ENCODE data around the gene MYO1D.

Gene MYO1D

DNA sequence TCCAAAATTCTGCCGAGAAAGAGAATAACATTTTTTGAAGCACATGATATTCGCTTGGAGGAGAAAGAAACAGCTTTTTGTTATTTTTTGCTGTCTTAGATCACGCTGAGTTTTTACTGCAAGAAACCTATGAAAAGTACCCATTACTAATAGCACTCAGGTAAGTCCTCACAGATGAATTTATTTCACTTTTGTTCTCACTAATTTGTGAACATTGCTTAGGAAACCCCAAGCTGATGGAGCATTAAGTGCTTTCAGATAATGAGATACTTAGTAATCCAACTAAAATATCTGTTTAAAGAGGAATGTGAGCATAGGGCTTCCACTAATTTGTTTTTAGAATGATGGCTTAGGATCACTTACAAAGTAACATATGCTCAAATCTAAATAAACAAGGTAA is 45.7 kb downstream of the MYO1D start:
- H2BK5ac ChIP-seq (ENCODE audit: low read length), result no peak overlapping the region
- no peak overlapping the region for H3K18ac ChIP-seq (ENCODE audit: low read length)
- H3K4me2 ChIP-seq (ENCODE audit: low read length), result no peak overlapping the region
- no peak overlapping the region for H3K27ac ChIP-seq (ENCODE audit: low read depth, low read length)
- peaks cover 6% of the 10 kb centered on the region for H3K79me1 ChIP-seq (ENCODE audit: low read length)
- DNase-seq, result no peak
- no peaks in the 10 kb centered on the region for H3K27me3 ChIP-seq (ENCODE audit: insufficient read depth, low read length, poor library complexity)
- no peak overlapping the region for H2AK5ac ChIP-seq (ENCODE audit: low read length)
- no CpG with 5 or more reads among the region's 3 CpGs for WGBS (ENCODE audit: extremely low coverage, insufficient coverage, low lambda C conversion rate)
- no peak overlapping the region for H2BK15ac ChIP-seq (replicated peaks; ENCODE audit: low read depth)
- H3K36me3 ChIP-seq (ENCODE audit: control insufficient read depth, insufficient read depth, low read length), result no peaks in the 10 kb centered on the region
- H3K4ac ChIP-seq (ENCODE audit: low read depth, low read length), result no peak overlapping the region
- no peak overlapping the region for H3K4me3 ChIP-seq (ENCODE audit: low read length)
- no peaks in the 10 kb centered on the region for H3K4me1 ChIP-seq (ENCODE audit: control insufficient read depth, low read depth, low read length)
- no peak overlapping the region for H4K5ac ChIP-seq (ENCODE audit: low read length)
- no peaks in the 10 kb centered on the region for H3K79me2 ChIP-seq (ENCODE audit: control insufficient read depth, insufficient read depth, low read length)
- H2BK120ac ChIP-seq (ENCODE audit: low read depth, low read length), result no peak overlapping the region
- no peak overlapping the region for H3K9ac ChIP-seq (ENCODE audit: low read length)
- H3K23ac ChIP-seq (ENCODE audit: low read length), result no peak overlapping the region
- no peak overlapping the region for H4K8ac ChIP-seq (ENCODE audit: low read depth, low read length)
- H3K56ac ChIP-seq (ENCODE audit: low read length), result no peak overlapping the region

GRCh38 chr17:32828822-32829221 is 48.1 kb downstream of the MYO1D start:
- peaks cover 4% of the 10 kb centered on the region for H3K79me1 ChIP-seq (ENCODE audit: low read length)
- H3K4me3 ChIP-seq (ENCODE audit: low read length), result no peak overlapping the region
- no peak overlapping the region for H3K27ac ChIP-seq (ENCODE audit: low read depth, low read length)
- no peaks in the 10 kb centered on the region for H3K36me3 ChIP-seq (ENCODE audit: control insufficient read depth, insufficient read depth, low read length)
- no peak overlapping the region for H2BK5ac ChIP-seq (ENCODE audit: low read length)
- H3K9ac ChIP-seq (ENCODE audit: low read length), result no peak overlapping the region
- no peak overlapping the region for H3K4ac ChIP-seq (ENCODE audit: low read depth, low read length)
- H3K79me2 ChIP-seq (ENCODE audit: control insufficient read depth, insufficient read depth, low read length), result no peaks in the 10 kb centered on the region
- H3K56ac ChIP-seq (ENCODE audit: low read length), result no peak overlapping the region
- H3K4me1 ChIP-seq (ENCODE audit: control insufficient read depth, low read depth, low read length), result no peaks in the 10 kb centered on the region
- no peak overlapping the region for H4K5ac ChIP-seq (ENCODE audit: low read length)
- H3K27me3 ChIP-seq (ENCODE audit: insufficient read depth, low read length, poor library complexity), result no peaks in the 10 kb centered on the region
- no CpG with 5 or more reads among the region's 2 CpGs for WGBS (ENCODE audit: extremely low coverage, insufficient coverage, low lambda C conversion rate)
- no peak for DNase-seq
- H4K8ac ChIP-seq (ENCODE audit: low read depth, low read length), result no peak overlapping the region
- no peak overlapping the region for H2BK120ac ChIP-seq (ENCODE audit: low read depth, low read length)
- H2BK15ac ChIP-seq (replicated peaks; ENCODE audit: low read depth), result no peak overlapping the region
- H3K18ac ChIP-seq (ENCODE audit: low read length), result no peak overlapping the region
- no peak overlapping the region for H3K23ac ChIP-seq (ENCODE audit: low read length)
- no peak overlapping the region for H3K4me2 ChIP-seq (ENCODE audit: low read length)
- no peak overlapping the region for H2AK5ac ChIP-seq (ENCODE audit: low read length)

DNA sequence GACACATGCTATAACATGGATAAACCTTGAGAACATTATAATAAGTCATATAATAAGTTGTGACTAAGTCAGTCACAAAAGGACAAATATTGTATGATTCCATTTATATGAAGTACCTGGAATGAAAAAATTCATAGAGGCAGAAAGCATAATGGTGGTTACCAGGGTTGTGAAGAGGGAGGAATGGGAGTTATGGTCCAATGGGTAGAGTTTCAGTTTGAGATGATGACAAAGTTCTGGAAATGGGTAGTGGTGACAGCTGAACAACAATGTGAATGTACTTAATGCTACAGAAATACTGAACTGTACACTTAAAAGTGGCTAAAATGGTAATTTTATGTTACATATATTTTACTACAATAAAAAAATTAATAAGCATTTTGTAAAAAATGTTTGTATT is 49.7 kb downstream of the MYO1D start:
- Histone ChIP-seq H3K18ac (ENCODE audit: low read length) (no peak overlapping the region), H3K9ac (ENCODE audit: low read length) (no peak overlapping the region), H2BK120ac (ENCODE audit: low read depth, low read length) (no peak overlapping the region), H3K23ac (ENCODE audit: low read length) (no peak overlapping the region), H3K56ac (ENCODE audit: low read length) (no peak overlapping the region), H3K79me2 (ENCODE audit: control insufficient read depth, insufficient read depth, low read length) (no peaks in the 10 kb centered on the region), H4K5ac (ENCODE audit: low read length) (no peak overlapping the region), H3K4me2 (ENCODE audit: low read length) (no peak overlapping the region), H3K27ac (ENCODE audit: low read depth, low read length) (no peak overlapping the region), H3K36me3 (ENCODE audit: control insufficient read depth, insufficient read depth, low read length) (no peaks in the 10 kb centered on the region), H3K4me3 (ENCODE audit: low read length) (no peak overlapping the region), H2AK5ac (ENCODE audit: low read length) (no peak overlapping the region), H3K4me1 (ENCODE audit: control insufficient read depth, low read depth, low read length) (no peaks in the 10 kb centered on the region), H3K79me1 (ENCODE audit: low read length) (no peaks in the 10 kb centered on the region), H4K8ac (ENCODE audit: low read depth, low read length) (no peak overlapping the region), H2BK5ac (ENCODE audit: low read length) (no peak overlapping the region), H3K27me3 (ENCODE audit: insufficient read depth, low read length, poor library complexity) (no peaks in the 10 kb centered on the region), H3K4ac (ENCODE audit: low read depth, low read length) (no peak overlapping the region), H2BK15ac (replicated peaks; ENCODE audit: low read depth) (no peak overlapping the region)
- no peak for DNase-seq

DNA sequence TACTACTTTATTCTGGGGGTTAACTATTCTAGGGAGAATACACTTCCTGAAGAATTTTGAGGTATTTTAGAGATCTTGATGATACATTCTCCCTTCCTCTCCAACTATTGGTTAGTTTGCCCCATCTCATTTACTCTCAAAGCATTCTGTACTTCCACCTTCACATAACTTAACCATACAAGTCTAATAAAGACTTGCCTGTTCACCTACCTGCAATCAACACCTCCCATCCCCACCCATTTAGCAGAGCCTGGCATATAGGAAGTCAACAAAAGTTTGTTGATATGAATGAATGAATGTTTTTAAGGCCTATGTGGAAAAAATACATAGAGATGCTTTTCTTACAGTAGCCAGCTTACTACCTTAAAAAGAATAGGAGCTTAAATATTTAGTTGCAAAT is 50.8 kb downstream of the MYO1D start:
- Histone ChIP-seq H3K23ac (ENCODE audit: low read length) (no peak overlapping the region), H3K56ac (ENCODE audit: low read length) (no peak overlapping the region), H4K5ac (ENCODE audit: low read length) (no peak overlapping the region), H3K79me1 (ENCODE audit: low read length) (no peaks in the 10 kb centered on the region), H3K4me2 (ENCODE audit: low read length) (no peak overlapping the region), H2BK15ac (replicated peaks; ENCODE audit: low read depth) (no peak overlapping the region), H2BK120ac (ENCODE audit: low read depth, low read length) (no peak overlapping the region), H2BK5ac (ENCODE audit: low read length) (no peak overlapping the region), H3K4me3 (ENCODE audit: low read length) (no peak overlapping the region), H3K27ac (ENCODE audit: low read depth, low read length) (no peak overlapping the region), H3K36me3 (ENCODE audit: control insufficient read depth, insufficient read depth, low read length) (no peaks in the 10 kb centered on the region), H2AK5ac (ENCODE audit: low read length) (no peak overlapping the region), H4K8ac (ENCODE audit: low read depth, low read length) (no peak overlapping the region), H3K4ac (ENCODE audit: low read depth, low read length) (no peak overlapping the region), H3K79me2 (ENCODE audit: control insufficient read depth, insufficient read depth, low read length) (no peaks in the 10 kb centered on the region), H3K9ac (ENCODE audit: low read length) (no peak overlapping the region), H3K27me3 (ENCODE audit: insufficient read depth, low read length, poor library complexity) (no peaks in the 10 kb centered on the region), H3K4me1 (ENCODE audit: control insufficient read depth, low read depth, low read length) (no peaks in the 10 kb centered on the region), H3K18ac (ENCODE audit: low read length) (no peak overlapping the region)
- no peak for DNase-seq

- H3K4me1 ChIP-seq (ENCODE audit: control insufficient read depth, low read depth, low read length), result no peaks in the 10 kb centered on the region
- H4K8ac ChIP-seq (ENCODE audit: low read depth, low read length), result no peak overlapping the region
- H3K23ac ChIP-seq (ENCODE audit: low read length), result no peak overlapping the region
- no peaks in the 10 kb centered on the region for H3K79me2 ChIP-seq (ENCODE audit: control insufficient read depth, insufficient read depth, low read length)
- no peaks in the 10 kb centered on the region for H3K79me1 ChIP-seq (ENCODE audit: low read length)
- no peak overlapping the region for H3K4me3 ChIP-seq (ENCODE audit: low read length)
- H3K27me3 ChIP-seq (ENCODE audit: insufficient read depth, low read length, poor library complexity), result no peaks in the 10 kb centered on the region
- H3K56ac ChIP-seq (ENCODE audit: low read length), result no peak overlapping the region
- H2BK15ac ChIP-seq (replicated peaks; ENCODE audit: low read depth), result no peak overlapping the region
- no peaks in the 10 kb centered on the region for H3K36me3 ChIP-seq (ENCODE audit: control insufficient read depth, insufficient read depth, low read length)
- DNase-seq, result no peak
- H2BK120ac ChIP-seq (ENCODE audit: low read depth, low read length), result no peak overlapping the region
- no peak overlapping the region for H3K4ac ChIP-seq (ENCODE audit: low read depth, low read length)
- no peak overlapping the region for H3K9ac ChIP-seq (ENCODE audit: low read length)
- H3K27ac ChIP-seq (ENCODE audit: low read depth, low read length), result no peak overlapping the region
- no peak overlapping the region for H3K4me2 ChIP-seq (ENCODE audit: low read length)
- no peak overlapping the region for H3K18ac ChIP-seq (ENCODE audit: low read length)
- no peak overlapping the region for H2BK5ac ChIP-seq (ENCODE audit: low read length)
- WGBS (ENCODE audit: extremely low coverage, insufficient coverage, low lambda C conversion rate), result no CpG with 5 or more reads among the region's 3 CpGs
- H2AK5ac ChIP-seq (ENCODE audit: low read length), result no peak overlapping the region
- no peak overlapping the region for H4K5ac ChIP-seq (ENCODE audit: low read length)
These were observed 52.6 kb downstream of the MYO1D start for GRCh38 chr17:32824334-32824733.

DNA sequence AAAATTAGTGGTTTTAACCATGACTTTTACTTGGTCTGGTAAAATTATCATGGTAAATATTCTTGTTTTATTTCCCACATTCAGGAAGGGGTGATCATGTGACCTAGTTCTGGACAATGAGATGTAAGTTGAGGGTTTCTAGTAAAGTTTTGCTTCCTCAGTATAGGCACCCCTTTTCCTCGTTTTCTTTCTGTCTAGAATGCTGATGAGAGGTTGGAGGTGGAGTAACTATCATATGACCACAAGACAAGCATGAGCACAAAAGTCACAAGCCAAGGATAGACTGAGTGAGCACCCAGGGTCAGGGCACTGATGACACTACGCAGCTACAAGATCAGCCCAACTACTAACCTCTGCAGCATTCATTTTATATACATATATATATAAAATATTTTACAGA is 53.9 kb downstream of the MYO1D start:
- Histone ChIP-seq H4K8ac (ENCODE audit: low read depth, low read length) (no peak overlapping the region), H2BK5ac (ENCODE audit: low read length) (no peak overlapping the region), H3K4me1 (ENCODE audit: control insufficient read depth, low read depth, low read length) (no peaks in the 10 kb centered on the region), H2AK5ac (ENCODE audit: low read length) (no peak overlapping the region), H3K4me2 (ENCODE audit: low read length) (no peak overlapping the region), H3K4me3 (ENCODE audit: low read length) (no peak overlapping the region), H3K79me1 (ENCODE audit: low read length) (no peaks in the 10 kb centered on the region), H3K9ac (ENCODE audit: low read length) (no peak overlapping the region), H4K5ac (ENCODE audit: low read length) (no peak overlapping the region), H3K23ac (ENCODE audit: low read length) (no peak overlapping the region), H3K4ac (ENCODE audit: low read depth, low read length) (no peak overlapping the region), H3K27me3 (ENCODE audit: insufficient read depth, low read length, poor library complexity) (no peaks in the 10 kb centered on the region), H2BK15ac (replicated peaks; ENCODE audit: low read depth) (no peak overlapping the region), H3K56ac (ENCODE audit: low read length) (no peak overlapping the region), H3K18ac (ENCODE audit: low read length) (no peak overlapping the region), H3K79me2 (ENCODE audit: control insufficient read depth, insufficient read depth, low read length) (no peaks in the 10 kb centered on the region), H3K27ac (ENCODE audit: low read depth, low read length) (no peak overlapping the region), H3K36me3 (ENCODE audit: control insufficient read depth, insufficient read depth, low read length) (no peaks in the 10 kb centered on the region), H2BK120ac (ENCODE audit: low read depth, low read length) (no peak overlapping the region)
- no CpG with 5 or more reads among the region's 2 CpGs for WGBS (ENCODE audit: extremely low coverage, insufficient coverage, low lambda C conversion rate)
- no peak for DNase-seq
